Body of pancreas (tissue), 4 donors: ENCODE data around the gene PARP16. TPM values are rescaled to one million over a fixed set of nuclear protein-coding genes. Genes with fewer than 3 reads are reported as not detected.

Experiments used
- ATAC-seq: fragments of 150-250 bp; one replicate; pipeline ENCODE4 v1.9.1; 2016
- DNase-seq, 4 donors: peaks; one replicate each; pipeline ENCODE4 v3.0.0-alpha.2; 2019
- H3K27ac ChIP-seq, 4 donors: fragments of 200-600 bp; sonication (generic); 1 replicate in 3 of 4; 2 replicates in 1 of 4; pipeline versions ENCODE4 v1.5.1 to v1.6.1; 2016 to 2019; ENCODE audit warnings: mild to moderate bottlenecking in 1 of 4, mixed read lengths in 1 of 4, moderate library complexity in 1 of 4
- H3K27me3 ChIP-seq, 2 donors: fragments of 200-600 bp; sonication (generic); one replicate each; pipeline ENCODE4 v1.6.0; 2016; ENCODE audit warnings: mild to moderate bottlenecking in 1 of 2
- H3K36me3 ChIP-seq, 2 donors: fragments of 200-600 bp; sonication (generic); replicated peaks in 1 of 2; 2 replicates each; pipeline ENCODE4 v1.5.1; 2016; ENCODE audit warnings: low read depth in 2 of 2; ENCODE audit not compliant: insufficient read depth in 1 of 2
- H3K4me1 ChIP-seq: fragments of 200-600 bp; sonication (generic); one replicate; pipeline ENCODE4 v1.6.0; 2016
- H3K4me3 ChIP-seq, 2 donors: fragments of 200-600 bp; sonication (generic); 1 replicate in 1 of 2; 2 replicates in 1 of 2; pipeline ENCODE4 v1.5.1; 2016 to 2019
- H3K9me3 ChIP-seq, 3 donors: fragments of 200-600 bp; sonication (generic); 1 replicate in 2 of 3; 2 replicates in 1 of 3; pipeline ENCODE4 v1.5.1; 2016
- POLR2A ChIP-seq, 3 donors: fragments of 450-650 bp; IDR thresholded peaks; one replicate each; pipeline ENCODE4 v1.6.1; 2016; ENCODE audit warnings: antibody characterized with exemption in 3 of 3, mild to moderate bottlenecking in 2 of 3
- WGBS, 2 donors: methylation state at CpG; one replicate each; pipeline ENCODE4 v1.1.5; 2017; 5-methylcytosine and 5-hydroxymethylcytosine counted together
- intact Hi-C: fragments of 100-400 bp; cut with DNase I; formaldehyde crosslinking; loops from one replicate; pipeline ENCODE4 v1.15.1; 2023
- total RNA-seq, 2 donors: library from RNA; depleted of rRNA; stranded (reverse); fragments of >200 nt; gene quantifications; one replicate each; pipeline ENCODE4 v1.1.0, GENCODE V29; 2016
- TF ChIP-seq, protein P1 (sequence below), 7 experiments: fragments of 450-650 bp in 4 of 7; fragments of 200-600 bp in 3 of 7; sonication (generic) in 3 of 7; IDR thresholded peaks; one replicate each; pipeline ENCODE4 v1.5.1; 2016 to 2019; ENCODE audit warnings: antibody characterized with exemption in 7 of 7

The PARP16 gene
- total RNA-seq, 2 donors from 2014 or later, result 5.2 to 17.5 TPM

GRCh38 chr15:65311760-65312159 lies 25.1 kb upstream of the PARP16 start:
- ATAC-seq, result no peak
- WGBS, 2 donors, result 12 to 40% methylated on average over 3 of the region's 3 CpGs
- TF ChIP-seq POLR2A (IDR thresholded peaks at IDR 0.05), result no peak
- TF ChIP-seq, protein P1, sequence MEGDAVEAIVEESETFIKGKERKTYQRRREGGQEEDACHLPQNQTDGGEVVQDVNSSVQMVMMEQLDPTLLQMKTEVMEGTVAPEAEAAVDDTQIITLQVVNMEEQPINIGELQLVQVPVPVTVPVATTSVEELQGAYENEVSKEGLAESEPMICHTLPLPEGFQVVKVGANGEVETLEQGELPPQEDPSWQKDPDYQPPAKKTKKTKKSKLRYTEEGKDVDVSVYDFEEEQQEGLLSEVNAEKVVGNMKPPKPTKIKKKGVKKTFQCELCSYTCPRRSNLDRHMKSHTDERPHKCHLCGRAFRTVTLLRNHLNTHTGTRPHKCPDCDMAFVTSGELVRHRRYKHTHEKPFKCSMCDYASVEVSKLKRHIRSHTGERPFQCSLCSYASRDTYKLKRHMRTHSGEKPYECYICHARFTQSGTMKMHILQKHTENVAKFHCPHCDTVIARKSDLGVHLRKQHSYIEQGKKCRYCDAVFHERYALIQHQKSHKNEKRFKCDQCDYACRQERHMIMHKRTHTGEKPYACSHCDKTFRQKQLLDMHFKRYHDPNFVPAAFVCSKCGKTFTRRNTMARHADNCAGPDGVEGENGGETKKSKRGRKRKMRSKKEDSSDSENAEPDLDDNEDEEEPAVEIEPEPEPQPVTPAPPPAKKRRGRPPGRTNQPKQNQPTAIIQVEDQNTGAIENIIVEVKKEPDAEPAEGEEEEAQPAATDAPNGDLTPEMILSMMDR (IDR thresholded peaks at IDR 0.05), result no peak

GRCh38 chr15:65310431-65311137 lies 23.9 kb upstream of the PARP16 start:
- no peaks in the 10 kb centered on the region for H3K27me3 ChIP-seq
- ATAC-seq, result no peak
- no peak overlapping the region for H3K4me3 ChIP-seq
- WGBS, 2 donors, result 85 to 94% methylated on average over 10 of the region's 10 CpGs
- no peaks in the 10 kb centered on the region for H3K9me3 ChIP-seq
- no peaks in the 10 kb centered on the region for H3K4me1 ChIP-seq
- TF ChIP-seq POLR2A (IDR thresholded peaks at IDR 0.05), result no peak
- TF ChIP-seq, protein P1 (IDR thresholded peaks at IDR 0.05), result no peak
- intact Hi-C loops, result no loop called here
- no peak for DNase-seq
- no peaks in the 10 kb centered on the region for H3K36me3 ChIP-seq
- no peak overlapping the region for H3K27ac ChIP-seq

More at GRCh38 chr15:65311760-65312159, 25.1 kb upstream of the PARP16 start:
- Histone ChIP-seq H3K9me3 (no peaks in the 10 kb centered on the region), H3K27me3 (no peaks in the 10 kb centered on the region), H3K27ac (no peak overlapping the region), H3K36me3 (no peaks in the 10 kb centered on the region), H3K4me3 (no peak overlapping the region), H3K4me1 (no peaks in the 10 kb centered on the region)
- no peak for DNase-seq
- intact Hi-C loops, result no loop called here

DNA sequence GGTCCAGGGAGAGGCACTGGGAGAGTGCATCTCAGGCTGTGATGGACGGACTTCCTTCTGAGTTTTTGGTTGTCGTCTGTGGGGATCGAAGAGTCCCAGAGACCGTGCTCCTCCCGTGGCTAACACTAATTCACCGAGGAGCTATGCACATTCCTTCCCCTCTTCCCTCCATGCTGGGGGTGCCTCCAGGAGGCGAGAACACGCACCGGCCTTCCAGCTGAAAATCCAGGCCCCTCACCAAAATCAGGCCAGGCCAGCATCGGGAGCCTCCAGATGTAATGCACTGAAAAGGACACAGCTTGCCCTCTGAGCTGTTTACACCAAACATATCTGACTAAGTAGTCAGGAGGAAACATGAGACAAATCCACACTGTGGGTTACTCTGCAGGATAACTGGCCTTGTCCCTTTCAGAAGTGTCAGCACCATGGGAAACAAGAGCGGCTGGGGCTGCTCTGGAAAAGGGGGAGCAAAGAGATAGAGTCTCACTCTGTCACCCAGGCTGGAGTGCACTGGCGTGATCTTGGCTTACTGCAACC lies 23.3 kb upstream of the PARP16 start:
- intact Hi-C loops, result no loop called here
- no peak for DNase-seq
- 82 to 91% methylated on average over 8 to 12 of the region's 12 CpGs for WGBS, 2 donors
- Histone ChIP-seq H3K9me3 (no peaks in the 10 kb centered on the region), H3K36me3 (no peaks in the 10 kb centered on the region), H3K4me1 (peaks cover 5% of the 10 kb centered on the region), H3K4me3 (no peak overlapping the region), H3K27me3 (no peaks in the 10 kb centered on the region), H3K27ac (no peak overlapping the region)
- no peak for ATAC-seq
- TF ChIP-seq, protein P1 (IDR thresholded peaks at IDR 0.05), result no peak
- TF ChIP-seq POLR2A (IDR thresholded peaks at IDR 0.05), result no peak

- TF ChIP-seq POLR2A (IDR thresholded peaks at IDR 0.05), result no peak
- TF ChIP-seq, protein P1 (IDR thresholded peaks at IDR 0.05), result no peak
- no peaks in the 10 kb centered on the region for H3K36me3 ChIP-seq
- H3K4me3 ChIP-seq, result no peak overlapping the region
- WGBS, 2 donors, result 83 to 91% methylated on average over 6 of the region's 6 CpGs
- intact Hi-C loops, result no loop called here
- DNase-seq, result no peak
- H3K4me1 ChIP-seq, result peaks cover 15% of the 10 kb centered on the region
- no peak overlapping the region for H3K27ac ChIP-seq
- no peak for ATAC-seq
- H3K27me3 ChIP-seq, result no peaks in the 10 kb centered on the region
- no peaks in the 10 kb centered on the region for H3K9me3 ChIP-seq
These were observed 21.3 kb upstream of the PARP16 start for GRCh38 chr15:65307978-65308377.

- H3K27ac ChIP-seq, result no peak overlapping the region
- H3K36me3 ChIP-seq, result no peaks in the 10 kb centered on the region
- intact Hi-C loops, result no loop called here
These were observed 19.9 kb upstream of the PARP16 start for GRCh38 chr15:65306551-65306950.

More at GRCh38 chr15:65306551-65306950, 19.9 kb upstream of the PARP16 start:
- TF ChIP-seq, protein P1 (IDR thresholded peaks at IDR 0.05), result no peak
- TF ChIP-seq POLR2A (IDR thresholded peaks at IDR 0.05), result no peak
- peaks cover 15% of the 10 kb centered on the region for H3K4me1 ChIP-seq
- ATAC-seq (no peak), DNase-seq (no peak)
- H3K27me3 ChIP-seq, result no peaks in the 10 kb centered on the region
- H3K4me3 ChIP-seq, result no peak overlapping the region
- no peaks in the 10 kb centered on the region for H3K9me3 ChIP-seq
